Right renal cortex interstitium (tissue), 3 donors: Measurements from ENCODE around the gene GOLGA7B. TPM values are rescaled to one million over a fixed set of nuclear protein-coding genes. Genes with fewer than 3 reads are reported as not detected.

Experiments used
- DNase-seq, 3 donors: peaks; one replicate each; pipeline ENCODE4 v3.0.0-alpha.2; 2013; ENCODE audit warnings: low read depth in 3 of 3, low spot score in 2 of 3
- polyA plus RNA-seq, 3 donors: library from polyadenylated mRNA; unstranded; fragments of 120-200 nt; gene quantifications; one replicate each; pipeline ENCODE4 v1.2.1, GENCODE V29; 2013; ENCODE audit not compliant: insufficient read length in 3 of 3

GOLGA7B gene
- polyA plus RNA-seq, 3 donors = 0.42 to 0.51 (median 0.50) TPM

- no peak for DNase-seq
Observed at GRCh38 chr10:97891497-97892167, 42.0 kb downstream of the GOLGA7B start.

- DNase-seq = no peak
Observed at GRCh38 chr10:97892506-97892905, 42.9 kb downstream of the GOLGA7B start.

- no peak for DNase-seq
Observed at GRCh38 chr10:97892939-97893338, 43.3 kb downstream of the GOLGA7B start.

DNA sequence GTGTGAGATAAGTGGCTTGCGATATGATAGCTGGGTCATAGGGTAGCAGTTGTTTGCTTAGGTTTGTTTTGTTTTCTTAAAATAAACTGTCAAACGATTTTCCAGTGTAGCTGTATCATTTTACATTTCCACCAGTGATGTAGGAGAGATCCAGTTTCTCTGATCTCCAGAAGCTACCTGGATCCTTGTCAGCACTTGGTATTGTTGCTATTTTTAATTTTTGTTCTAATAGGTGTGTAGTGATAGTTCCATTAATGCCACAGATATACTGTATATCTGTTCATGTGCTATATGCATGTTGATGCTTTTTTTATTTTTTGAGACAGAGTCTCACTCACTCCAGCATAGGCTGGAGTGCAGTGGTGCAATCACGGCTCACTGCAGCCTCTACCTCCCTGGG lies 44.4 kb downstream of the GOLGA7B start:
- no peak for DNase-seq

DNA sequence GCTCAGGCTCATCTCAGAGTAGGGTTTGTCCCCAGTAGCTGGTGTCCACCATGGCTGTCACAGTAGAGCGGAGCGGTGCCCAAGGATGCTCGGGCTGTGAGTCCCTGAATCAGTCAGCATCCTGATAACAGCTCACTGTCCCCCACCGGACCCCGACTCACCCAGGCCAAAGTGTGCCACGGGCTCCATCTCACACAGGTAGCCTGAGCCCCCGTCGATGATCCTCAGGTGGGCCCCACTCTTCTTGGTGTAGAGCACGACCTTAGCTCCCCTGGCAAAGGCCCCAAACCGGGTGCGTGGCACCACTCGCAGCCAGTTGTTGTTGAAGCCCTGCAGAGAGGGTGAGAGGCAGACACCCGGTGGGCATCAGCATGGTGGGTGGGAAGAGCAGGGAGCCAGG lies 45.4 kb downstream of the GOLGA7B start:
- no peak for DNase-seq

DNA sequence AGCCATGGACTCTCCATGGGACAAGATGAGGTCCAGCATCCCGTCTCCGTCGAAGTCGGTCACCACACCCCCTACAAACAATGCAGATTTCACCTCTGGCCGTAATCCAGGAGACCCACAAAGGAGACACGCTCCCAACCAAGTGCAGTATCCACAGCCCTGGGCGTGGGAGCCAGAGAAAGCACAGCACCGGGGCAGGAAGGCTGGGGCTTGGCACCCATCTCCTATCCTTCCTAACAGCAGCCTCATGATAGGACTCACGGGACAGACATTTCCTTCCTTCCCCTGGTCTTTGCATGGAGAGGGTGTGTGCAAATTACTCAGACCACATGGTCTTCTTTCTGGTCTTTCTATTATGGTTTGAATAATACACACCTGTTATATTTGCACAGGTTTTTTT lies 46.3 kb downstream of the GOLGA7B start:
- no peak for DNase-seq

- no peak for DNase-seq
Observed at GRCh38 chr10:97896756-97897358, 47.2 kb downstream of the GOLGA7B start.

DNA sequence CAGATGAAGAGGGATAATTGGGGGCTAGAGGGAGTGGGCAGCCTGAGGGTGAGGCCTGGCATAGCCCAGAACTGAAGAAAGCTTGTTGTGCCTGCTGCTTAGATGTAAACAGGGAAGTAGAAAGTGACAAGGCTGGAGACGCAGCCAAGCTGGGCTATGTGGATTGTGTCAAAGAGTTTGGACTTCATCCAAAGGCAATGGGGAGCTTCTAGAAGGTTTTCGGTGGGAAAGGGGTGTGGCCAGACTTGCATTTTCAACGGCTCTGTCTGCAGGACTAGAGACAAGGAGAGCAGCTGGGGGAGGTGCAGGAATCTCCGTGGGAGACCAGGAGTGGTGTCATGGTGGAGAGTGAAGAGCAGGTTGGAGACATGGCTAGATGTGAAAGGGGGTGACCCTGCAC lies 48.8 kb downstream of the GOLGA7B start:
- no peak for DNase-seq

- DNase-seq = no peak
Observed at GRCh38 chr10:97901381-97901780, 51.7 kb downstream of the GOLGA7B start.

- DNase-seq = no peak
Observed at GRCh38 chr10:97903128-97904017, 53.7 kb downstream of the GOLGA7B start.

DNA sequence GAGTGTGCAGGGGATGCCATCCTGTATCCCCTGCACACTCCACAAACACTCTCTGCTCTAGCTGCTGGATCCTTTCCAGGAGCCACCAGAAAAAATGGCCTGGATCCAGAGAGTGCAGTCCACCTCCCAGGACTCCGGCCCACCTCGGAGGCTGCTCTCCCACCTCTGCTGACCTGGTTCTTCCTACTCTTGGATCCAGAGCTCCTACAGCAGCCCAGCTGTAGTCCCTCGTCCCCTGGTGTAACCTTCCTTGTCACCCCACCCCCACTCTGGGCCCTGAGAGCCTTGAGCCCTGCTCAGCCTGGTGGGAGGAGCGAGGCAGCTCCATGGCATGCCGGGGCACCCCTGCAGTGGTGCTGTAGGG lies 54.4 kb downstream of the GOLGA7B start:
- DNase-seq = no peak

GRCh38 chr10:97904576-97904975 lies 54.9 kb downstream of the GOLGA7B start:
- no peak for DNase-seq

GRCh38 chr10:97905276-97905675 lies 55.6 kb downstream of the GOLGA7B start:
- DNase-seq = no peak

- no peak for DNase-seq
Observed at GRCh38 chr10:97907211-97907610, 57.6 kb downstream of the GOLGA7B start.

DNA sequence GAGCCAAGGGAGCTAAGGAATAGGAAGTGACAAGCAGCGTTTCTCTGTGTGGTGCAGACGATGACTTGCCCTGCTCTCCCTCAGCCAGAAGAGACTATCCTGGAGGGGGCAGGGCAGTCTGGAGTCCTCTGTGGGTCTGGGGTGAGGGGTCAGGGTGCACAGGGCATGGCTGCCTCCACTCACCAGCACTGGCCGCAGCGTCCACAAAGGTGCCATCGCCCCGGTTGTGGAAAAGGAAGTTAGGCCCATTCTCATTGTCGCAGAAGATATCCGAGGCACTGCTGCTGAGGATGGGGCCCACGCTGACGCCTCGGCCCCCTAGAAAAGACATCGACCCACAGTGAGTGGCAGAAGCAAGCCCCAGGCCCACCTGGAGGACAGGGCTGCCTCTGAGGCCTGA lies 58.2 kb downstream of the GOLGA7B start:
- DNase-seq = no peak

DNA sequence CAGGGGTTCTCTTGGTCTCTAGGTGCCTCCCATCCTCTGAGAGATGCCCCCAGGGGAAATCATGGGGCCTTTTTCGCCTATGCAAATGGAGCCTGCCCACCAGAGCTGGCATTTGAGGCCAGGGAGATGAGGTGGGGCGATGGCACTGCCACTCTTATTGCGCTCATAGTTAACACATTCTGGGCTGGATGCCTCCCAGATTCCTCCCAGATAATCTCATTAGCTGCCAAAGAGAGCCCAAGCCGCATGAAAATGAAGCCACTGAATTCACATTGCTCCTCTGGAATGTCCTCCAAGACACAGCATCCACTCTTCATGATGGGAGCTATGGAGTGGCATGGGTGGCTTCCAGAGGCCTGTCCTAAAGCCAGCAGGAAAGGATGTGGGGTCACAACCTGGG lies 61.0 kb downstream of the GOLGA7B start:
- no peak for DNase-seq

DNA sequence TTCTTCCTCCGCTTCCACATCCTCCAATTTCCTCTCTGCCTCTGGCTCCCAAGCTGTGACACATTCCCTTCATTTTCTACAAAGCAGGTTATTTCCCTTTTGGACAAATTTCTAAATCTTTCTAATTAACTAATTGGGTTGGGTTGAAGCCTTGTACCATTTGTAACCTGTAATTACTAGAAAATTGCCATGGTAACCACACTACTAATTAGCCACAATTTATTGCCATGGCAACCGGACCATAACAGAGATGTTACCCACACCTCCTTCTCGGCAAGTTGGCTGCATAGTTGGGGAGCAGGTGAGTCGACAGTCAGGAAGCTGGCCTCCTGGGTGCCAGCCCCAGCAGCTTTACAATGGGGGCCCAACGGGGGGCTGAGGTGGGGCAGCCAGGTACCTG lies 61.6 kb downstream of the GOLGA7B start:
- no peak for DNase-seq

DNA sequence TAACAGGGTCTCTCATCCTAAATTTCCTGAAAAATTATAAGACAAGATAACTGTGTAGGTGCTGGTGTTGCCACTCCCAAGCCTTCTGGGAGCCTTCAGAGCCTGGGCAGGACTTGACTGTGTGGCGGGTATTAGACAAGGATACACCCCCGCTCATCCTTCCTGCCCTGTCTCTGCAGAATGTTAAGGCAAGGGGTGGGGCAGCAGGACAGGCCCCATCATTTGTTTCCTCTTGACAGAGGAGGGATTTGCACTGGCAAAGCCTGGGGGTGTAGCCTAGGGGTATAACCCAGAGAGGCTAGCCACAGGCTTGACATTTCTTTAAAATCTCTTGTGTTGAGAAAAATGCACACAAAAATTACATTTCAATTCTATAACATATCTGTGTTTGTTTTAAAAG lies 63.5 kb downstream of the GOLGA7B start:
- DNase-seq = no peak

- DNase-seq = no peak
Observed at GRCh38 chr10:97913614-97914013, 64.0 kb downstream of the GOLGA7B start.

GRCh38 chr10:97914171-97914836 lies 64.7 kb downstream of the GOLGA7B start:
- DNase-seq = no peak

DNA sequence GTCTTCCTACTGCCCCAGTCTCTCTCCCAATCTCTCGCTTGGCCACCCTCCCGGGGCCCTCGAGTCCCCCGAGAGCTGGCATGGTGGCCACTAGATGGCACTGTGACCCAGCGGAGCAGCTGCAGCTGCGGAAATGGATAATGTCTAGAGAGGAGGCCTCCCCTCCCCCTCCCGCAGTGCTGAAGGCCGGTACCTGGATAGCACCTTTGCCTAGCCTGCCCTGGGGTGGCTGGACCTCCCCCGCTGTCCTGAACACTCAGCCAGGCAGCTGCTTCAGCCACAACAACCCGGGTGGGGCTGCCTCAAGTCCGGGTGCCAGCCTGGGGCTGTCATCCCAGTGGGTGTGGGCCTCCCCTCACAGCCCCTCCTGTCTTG lies 65.2 kb downstream of the GOLGA7B start:
- DNase-seq = peak in 2 of 3 donors; percentile 43 to 48
